NCI-H2196 treated with DMSO at 0.1 percent for 48 hours (cell line): ENCODE data around the gene ZNRD2.
"Not testable (repeated sequence)": the region's sequence is repeated elsewhere in the genome, so short reads cannot be mapped to it uniquely, and the experiment has no call there.

Source experiments
- DNase-seq: peaks from one replicate; lab custom pipeline; 2025; ENCODE audit not compliant: unreplicated experiment; lab: John Stamatoyannopoulos, UW

Gene ZNRD2

DNA sequence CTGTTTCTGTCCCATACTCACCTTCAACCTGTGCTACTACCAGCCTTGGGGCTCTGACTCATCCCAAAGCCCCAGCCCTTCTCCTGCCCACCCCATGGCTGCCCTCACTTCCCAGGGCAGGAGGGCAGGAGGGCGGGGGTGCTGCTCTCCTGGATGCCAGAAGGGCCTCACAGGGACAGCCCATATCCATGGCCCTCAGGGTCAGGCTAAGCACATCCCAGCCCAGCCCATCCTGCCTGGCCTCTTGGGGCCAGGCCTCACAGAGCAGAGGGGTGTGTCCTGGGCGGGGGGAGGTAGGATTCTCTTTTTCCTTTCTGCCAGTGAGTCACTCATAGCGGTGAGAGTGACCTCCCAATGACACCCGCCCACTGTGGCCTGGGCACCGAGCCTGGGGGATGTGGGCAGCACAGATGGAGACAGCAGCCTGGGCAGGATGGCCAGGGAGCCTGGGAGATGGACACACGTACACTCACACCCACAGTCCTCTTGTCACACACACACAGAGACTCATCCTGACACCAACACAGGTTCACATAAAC, 14.5 kb upstream of the ZNRD2 start:
- DNase-seq = no peak

GRCh38 chr11:65556470-65557279, 13.6 kb upstream of the ZNRD2 start:
- DNase-seq = no peak

- DNase-seq = no peak
Observed at GRCh38 chr11:65557280-65558001, 12.8 kb upstream of the ZNRD2 start.

DNA sequence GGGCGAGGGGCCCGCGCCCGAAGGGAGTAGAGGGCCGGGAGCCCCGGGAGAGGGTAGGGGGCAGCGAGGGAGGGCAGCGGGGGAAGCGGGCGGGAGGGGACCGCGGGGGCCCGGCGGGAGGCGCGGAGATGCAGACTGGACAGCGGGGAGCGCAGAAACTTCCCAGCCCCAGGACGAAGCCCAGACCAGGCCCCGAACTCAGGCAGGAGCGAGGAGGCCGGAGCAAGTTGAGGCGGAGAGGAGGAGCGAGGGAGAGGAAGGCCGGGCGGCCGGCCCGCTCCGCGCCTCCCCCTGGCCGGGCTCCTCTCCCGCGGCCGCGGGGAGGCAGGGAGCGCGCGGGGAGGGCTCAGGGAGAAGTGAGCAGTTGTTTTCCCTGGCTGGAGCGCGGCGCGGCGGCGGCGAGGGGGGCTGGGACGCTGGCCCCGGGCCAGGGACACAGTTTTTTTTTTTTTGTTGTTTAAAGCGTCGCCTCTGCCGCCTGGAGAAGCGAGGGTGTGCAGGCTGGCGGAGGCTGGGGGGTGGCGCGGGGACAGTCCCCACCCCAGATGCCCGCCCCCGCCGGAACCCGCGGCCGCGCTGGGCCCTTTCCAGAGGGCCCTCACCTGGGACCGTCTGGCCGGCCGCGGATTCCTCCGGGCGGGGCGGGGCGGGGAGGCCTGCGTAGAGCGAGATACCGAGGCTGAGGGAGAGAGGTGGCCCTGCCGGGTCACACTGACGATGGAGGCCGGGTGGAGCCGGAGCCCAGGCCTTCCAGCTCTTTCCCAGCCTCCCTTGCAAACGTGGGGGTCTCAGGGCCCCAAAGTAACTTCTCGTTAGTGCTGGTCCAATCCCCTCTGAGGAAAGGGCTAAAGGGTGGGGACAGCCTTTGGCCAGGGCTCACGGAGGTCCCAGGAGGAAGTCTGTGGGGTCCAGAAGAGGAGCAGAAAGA, 12.0 kb upstream of the ZNRD2 start, which contains the start of gene LTBP3:
Gene LTBP3, minus strand, starts transcription at position 358 of the 928 bp plus-strand sequence. CDS start 400 bp downstream, outside the sequence.
- peak; percentile 32 for DNase-seq

- DNase-seq = no peak
Observed at GRCh38 chr11:65558930-65559509, 11.3 kb upstream of the ZNRD2 start.

- DNase-seq = no peak
Observed at GRCh38 chr11:65559535-65559934, 10.7 kb upstream of the ZNRD2 start.

DNA sequence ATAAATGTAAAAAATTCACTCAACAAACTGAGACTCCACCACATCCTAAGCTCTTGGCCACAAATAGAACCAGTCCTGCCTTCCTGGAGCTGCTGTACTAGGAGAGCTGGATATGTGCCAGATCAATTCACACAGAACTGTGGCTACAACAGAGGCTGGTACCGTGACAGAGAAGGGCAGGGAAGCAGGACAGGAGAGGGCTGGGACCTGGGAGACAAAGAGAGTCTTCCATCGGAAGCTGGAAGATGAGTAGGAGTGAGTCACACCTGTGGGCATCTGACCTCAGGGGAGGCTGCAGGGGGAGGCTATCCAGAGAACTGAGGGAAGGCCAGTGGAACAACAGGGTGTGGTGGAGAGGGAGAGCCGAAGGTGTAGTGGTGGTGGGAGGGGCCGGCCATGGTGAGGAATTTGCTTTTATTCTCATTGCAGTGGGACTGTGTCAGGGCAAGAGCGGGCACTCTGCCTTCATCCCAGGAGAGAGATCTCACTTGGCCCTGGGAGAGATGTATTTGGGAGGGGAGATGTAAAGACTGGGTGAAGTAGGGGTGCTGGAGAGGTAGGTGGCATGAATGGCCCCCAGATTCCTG, 10.2 kb upstream of the ZNRD2 start:
- peak; percentile 71 for DNase-seq

- peak; percentile 41 for DNase-seq
Observed at GRCh38 chr11:65560555-65561418, 9.5 kb upstream of the ZNRD2 start.

- DNase-seq = no peak
Observed at GRCh38 chr11:65562020-65562419, 8.3 kb upstream of the ZNRD2 start.

DNA sequence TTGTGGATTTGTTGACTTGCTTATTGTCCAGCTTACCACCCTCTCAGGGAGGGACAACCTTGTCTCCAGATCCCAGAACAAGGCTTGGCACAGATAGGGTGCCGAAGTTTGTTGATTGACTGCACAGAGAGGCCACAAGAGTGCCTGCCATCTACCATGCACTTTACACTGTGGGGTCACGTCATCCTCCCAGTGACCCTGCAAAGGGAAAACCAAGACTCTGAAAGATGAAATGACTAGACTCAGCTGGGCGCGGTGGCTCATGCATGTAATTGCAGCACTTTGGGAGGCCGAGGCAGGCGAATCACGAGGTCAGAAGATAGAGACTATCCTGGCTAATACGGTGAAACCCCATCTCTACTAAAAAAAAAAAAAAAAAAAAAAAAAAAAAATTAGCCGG, 7.5 kb upstream of the ZNRD2 start:
- no peak for DNase-seq

DNA sequence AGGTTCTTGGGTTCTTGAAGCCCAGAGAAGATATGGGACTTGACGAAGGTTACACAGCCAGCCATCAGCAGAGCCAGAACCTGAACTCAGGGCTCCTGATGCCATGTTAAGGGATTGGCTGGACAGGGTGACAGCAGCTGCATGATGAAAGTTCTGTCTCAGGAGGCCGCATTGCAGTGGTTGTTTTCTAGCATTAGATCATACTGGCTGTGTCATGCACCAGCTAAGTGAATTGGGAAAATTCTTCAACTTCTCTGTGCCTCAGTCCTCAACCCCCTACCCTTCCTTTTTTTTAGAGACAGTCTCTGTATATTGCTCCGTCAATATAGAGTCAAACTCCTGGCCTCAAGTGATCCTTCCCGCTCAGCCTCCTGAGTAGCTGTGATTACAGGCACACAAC, 6.7 kb upstream of the ZNRD2 start:
- DNase-seq = no peak

- not testable (repeated sequence) for DNase-seq
Observed at GRCh38 chr11:65564879-65565559, 5.3 kb upstream of the ZNRD2 start.

GRCh38 chr11:65565624-65566453, 4.4 kb upstream of the ZNRD2 start:
- DNase-seq = no peak

- DNase-seq = no peak
Observed at GRCh38 chr11:65569164-65569972, 909 bp upstream of the ZNRD2 start.

- DNase-seq = no peak
Observed at GRCh38 chr11:65571420-65571819, 1.1 kb downstream of the ZNRD2 start.

- peak; percentile 70 for DNase-seq
Observed at GRCh38 chr11:65571940-65572339, 1.7 kb downstream of the ZNRD2 start.
